GM23338 (cell line): Measurements from ENCODE around the gene SLAIN1. TPM values are rescaled to one million over a fixed set of nuclear protein-coding genes. Genes with fewer than 3 reads are reported as not detected.

Experiments used
- ATAC-seq: fragments of 200-7000 bp; cut with Tn5 transposase; 3 replicates; pipeline ENCODE4 v1.9.1; 2020
- DNase-seq: peaks from one replicate; pipeline ENCODE4 v3.0.0-alpha.2; 2015; ENCODE audit warnings: low spot score
- H2AFZ ChIP-seq: fragments of 200-600 bp; sonication (generic); 2 replicates; pipeline ENCODE4 v1.8.0; 2016; ENCODE audit warnings: antibody characterized with exemption, mild to moderate bottlenecking, moderate library complexity
- H3F3A ChIP-seq: fragments of 200-600 bp; sonication (generic); replicated peaks from 2 replicates; pipeline ENCODE4 v1.8.0; 2017; ENCODE audit warnings: antibody characterized with exemption, mixed run types, low read depth
- H3K27ac ChIP-seq: fragments of 200-600 bp; sonication (generic); 2 replicates; pipeline ENCODE4 v1.6.1; 2016; ENCODE audit warnings: low read depth
- H3K27me3 ChIP-seq: fragments of 200-600 bp; sonication (generic); 2 replicates; pipeline ENCODE4 v1.8.0; 2016; ENCODE audit warnings: mild to moderate bottlenecking, mixed run types, moderate library complexity; ENCODE audit not compliant: insufficient read depth
- H3K36me3 ChIP-seq: fragments of 200-600 bp; sonication (generic); 2 replicates; pipeline ENCODE4 v1.8.0; 2016; ENCODE audit warnings: mild to moderate bottlenecking; ENCODE audit not compliant: insufficient read depth
- H3K4me1 ChIP-seq: fragments of 200-600 bp; sonication (generic); 2 replicates; pipeline ENCODE4 v1.8.0; 2016; ENCODE audit warnings: mild to moderate bottlenecking, moderate library complexity; ENCODE audit not compliant: insufficient read depth
- H3K4me2 ChIP-seq: fragments of 200-600 bp; sonication (generic); 2 replicates; pipeline ENCODE4 v1.7.1; 2017; ENCODE audit warnings: mixed run types
- H3K4me3 ChIP-seq: fragments of 200-600 bp; sonication (generic); 2 replicates; pipeline ENCODE4 v1.6.1; 2016; ENCODE audit warnings: mixed run types
- H3K79me2 ChIP-seq: fragments of 200-600 bp; sonication (generic); replicated peaks from 2 replicates; pipeline ENCODE4 v1.8.0; 2017; ENCODE audit warnings: mild to moderate bottlenecking; ENCODE audit not compliant: insufficient read depth
- H3K9me2 ChIP-seq: fragments of 200-600 bp; sonication (generic); 2 replicates; pipeline ENCODE4 v1.8.0; 2017; ENCODE audit not compliant: insufficient read depth
- H4K20me1 ChIP-seq: fragments of 200-600 bp; sonication (generic); replicated peaks from 2 replicates; pipeline ENCODE4 v1.8.0; 2017; ENCODE audit warnings: mild to moderate bottlenecking; ENCODE audit not compliant: insufficient read depth
- H3K27ac Mint-ChIP-seq: 2 replicates; pipeline ENCODE4 v1.8.0; 2020; ENCODE audit warnings: inconsistent platforms, mild to moderate bottlenecking, moderate library complexity, mixed read lengths
- H3K27me3 Mint-ChIP-seq: 3 replicates; pipeline ENCODE4 v1.8.0; 2022; ENCODE audit warnings: low read depth, mild to moderate bottlenecking, moderate library complexity, mixed read lengths, inconsistent platforms; ENCODE audit not compliant: insufficient read depth, poor library complexity
- H3K36me3 Mint-ChIP-seq: 3 replicates; pipeline ENCODE4 v1.8.0; 2021; ENCODE audit warnings: low read depth, mild to moderate bottlenecking, inconsistent platforms, moderate library complexity, mixed read lengths
- H3K4me1 Mint-ChIP-seq: 3 replicates; pipeline ENCODE4 v1.8.0; 2020; ENCODE audit warnings: mild to moderate bottlenecking, inconsistent platforms, mixed read lengths
- H3K4me3 Mint-ChIP-seq: 3 replicates; pipeline ENCODE4 v1.8.0; 2021; ENCODE audit warnings: moderate library complexity, mild to moderate bottlenecking, inconsistent platforms, mixed read lengths
- H3K9me3 Mint-ChIP-seq: 3 replicates; pipeline ENCODE4 v1.8.0; 2020; ENCODE audit warnings: moderate library complexity, mild to moderate bottlenecking, inconsistent platforms, mixed read lengths
- CREB1 ChIP-seq: fragments of 250-450 bp; sonication (Bioruptor Pico); IDR thresholded peaks from 2 replicates; pipeline ENCODE4 v1.5.0; 2020; ENCODE audit warnings: low read depth, mild to moderate bottlenecking, moderate library complexity
- EZH2 ChIP-seq: fragments of 200-600 bp; sonication (generic); IDR thresholded peaks from one replicate; pipeline ENCODE4 v1.8.0; 2017; ENCODE audit warnings: antibody characterized with exemption, mild to moderate bottlenecking, low read depth; ENCODE audit not compliant: unreplicated experiment
- NANOG ChIP-seq: IDR thresholded peaks from 2 replicates; pipeline ENCODE4 v1.6.1; 2016; ENCODE audit warnings: antibody characterized with exemption, borderline replicate concordance
- POLR2AphosphoS5 ChIP-seq: IDR thresholded peaks from 2 replicates; pipeline ENCODE4 v1.6.1; 2016; ENCODE audit warnings: antibody characterized with exemption, low read depth
- ZNF114 ChIP-seq: fragments of 250-450 bp; sonication (Bioruptor Pico); IDR thresholded peaks from 2 replicates; pipeline ENCODE4 v1.5.0; 2020; ENCODE audit warnings: mild to moderate bottlenecking, moderate library complexity
- ZNF331 ChIP-seq: fragments of 250-450 bp; sonication (Bioruptor Pico); IDR thresholded peaks from 2 replicates; pipeline ENCODE4 v1.5.0; 2020; ENCODE audit warnings: low read depth, mild to moderate bottlenecking, moderate library complexity
- polyA plus RNA-seq: library from polyadenylated mRNA; unstranded; fragments of >200 nt; fragmentation: Nextera tagmentation; extraction: Ambion mirVana; gene quantifications from 2 replicates; pipeline ENCODE4 v1.2.1, GENCODE V29; 2016
- total RNA-seq: library from RNA; depleted of rRNA; stranded (reverse); fragments of >200 nt; shearing (Covaris generic); gene quantifications from 2 replicates; pipeline ENCODE4 v1.2.3, GENCODE V29; 2014
- TF ChIP-seq, protein P1 (sequence below): IDR thresholded peaks from one replicate; pipeline ENCODE4 v1.6.1; 2018; ENCODE audit warnings: antibody characterized with exemption; ENCODE audit not compliant: unreplicated experiment
- TF ChIP-seq, protein P2 (sequence below), 2 experiments: fragments of 200-600 bp in 1 of 2; sonication (generic) in 1 of 2; conservative IDR thresholded peaks; 2 replicates each; pipeline versions ENCODE4 v1.5.1 to v1.6.1; 2016 to 2017; ENCODE audit warnings: antibody characterized with exemption in 2 of 2, low read depth in 2 of 2, mild to moderate bottlenecking in 2 of 2, moderate library complexity in 1 of 2
- TF ChIP-seq, protein P3 (sequence below): fragments of 250-450 bp; sonication (Bioruptor Pico); IDR thresholded peaks from 2 replicates; pipeline ENCODE4 v1.5.0; 2020; ENCODE audit warnings: mild to moderate bottlenecking, moderate library complexity
- TF ChIP-seq, protein P4 (sequence below): IDR thresholded peaks from 2 replicates; pipeline ENCODE4 v1.6.1; 2016; ENCODE audit warnings: antibody characterized with exemption

SLAIN1 gene
- total and polyA plus RNA-seq, 2 experiments from 2014 or later, result 16.3 to 44.2 TPM

DNA sequence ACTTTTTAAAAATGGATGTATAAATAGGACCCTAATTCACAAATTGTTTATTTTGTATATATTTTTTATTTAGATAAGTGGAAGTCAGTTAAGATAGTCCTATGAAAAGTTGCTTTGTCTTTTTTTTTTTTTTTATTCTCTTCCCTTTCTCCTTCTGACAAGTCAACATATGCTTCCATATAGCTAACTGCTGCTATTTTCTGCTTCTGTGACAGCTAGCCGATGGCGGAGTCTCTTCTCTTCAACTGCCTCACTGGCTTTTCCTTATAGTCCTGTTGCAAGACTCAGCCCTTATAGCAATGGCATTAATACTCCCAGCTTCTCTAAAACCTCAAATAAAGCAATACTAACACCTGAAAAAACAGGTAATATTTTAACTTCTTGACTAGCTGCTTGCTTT, 45.3 kb downstream of the SLAIN1 start (continued):
- TF ChIP-seq, protein P1, sequence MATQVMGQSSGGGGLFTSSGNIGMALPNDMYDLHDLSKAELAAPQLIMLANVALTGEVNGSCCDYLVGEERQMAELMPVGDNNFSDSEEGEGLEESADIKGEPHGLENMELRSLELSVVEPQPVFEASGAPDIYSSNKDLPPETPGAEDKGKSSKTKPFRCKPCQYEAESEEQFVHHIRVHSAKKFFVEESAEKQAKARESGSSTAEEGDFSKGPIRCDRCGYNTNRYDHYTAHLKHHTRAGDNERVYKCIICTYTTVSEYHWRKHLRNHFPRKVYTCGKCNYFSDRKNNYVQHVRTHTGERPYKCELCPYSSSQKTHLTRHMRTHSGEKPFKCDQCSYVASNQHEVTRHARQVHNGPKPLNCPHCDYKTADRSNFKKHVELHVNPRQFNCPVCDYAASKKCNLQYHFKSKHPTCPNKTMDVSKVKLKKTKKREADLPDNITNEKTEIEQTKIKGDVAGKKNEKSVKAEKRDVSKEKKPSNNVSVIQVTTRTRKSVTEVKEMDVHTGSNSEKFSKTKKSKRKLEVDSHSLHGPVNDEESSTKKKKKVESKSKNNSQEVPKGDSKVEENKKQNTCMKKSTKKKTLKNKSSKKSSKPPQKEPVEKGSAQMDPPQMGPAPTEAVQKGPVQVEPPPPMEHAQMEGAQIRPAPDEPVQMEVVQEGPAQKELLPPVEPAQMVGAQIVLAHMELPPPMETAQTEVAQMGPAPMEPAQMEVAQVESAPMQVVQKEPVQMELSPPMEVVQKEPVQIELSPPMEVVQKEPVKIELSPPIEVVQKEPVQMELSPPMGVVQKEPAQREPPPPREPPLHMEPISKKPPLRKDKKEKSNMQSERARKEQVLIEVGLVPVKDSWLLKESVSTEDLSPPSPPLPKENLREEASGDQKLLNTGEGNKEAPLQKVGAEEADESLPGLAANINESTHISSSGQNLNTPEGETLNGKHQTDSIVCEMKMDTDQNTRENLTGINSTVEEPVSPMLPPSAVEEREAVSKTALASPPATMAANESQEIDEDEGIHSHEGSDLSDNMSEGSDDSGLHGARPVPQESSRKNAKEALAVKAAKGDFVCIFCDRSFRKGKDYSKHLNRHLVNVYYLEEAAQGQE, result no peak
- TF ChIP-seq, protein P2, sequence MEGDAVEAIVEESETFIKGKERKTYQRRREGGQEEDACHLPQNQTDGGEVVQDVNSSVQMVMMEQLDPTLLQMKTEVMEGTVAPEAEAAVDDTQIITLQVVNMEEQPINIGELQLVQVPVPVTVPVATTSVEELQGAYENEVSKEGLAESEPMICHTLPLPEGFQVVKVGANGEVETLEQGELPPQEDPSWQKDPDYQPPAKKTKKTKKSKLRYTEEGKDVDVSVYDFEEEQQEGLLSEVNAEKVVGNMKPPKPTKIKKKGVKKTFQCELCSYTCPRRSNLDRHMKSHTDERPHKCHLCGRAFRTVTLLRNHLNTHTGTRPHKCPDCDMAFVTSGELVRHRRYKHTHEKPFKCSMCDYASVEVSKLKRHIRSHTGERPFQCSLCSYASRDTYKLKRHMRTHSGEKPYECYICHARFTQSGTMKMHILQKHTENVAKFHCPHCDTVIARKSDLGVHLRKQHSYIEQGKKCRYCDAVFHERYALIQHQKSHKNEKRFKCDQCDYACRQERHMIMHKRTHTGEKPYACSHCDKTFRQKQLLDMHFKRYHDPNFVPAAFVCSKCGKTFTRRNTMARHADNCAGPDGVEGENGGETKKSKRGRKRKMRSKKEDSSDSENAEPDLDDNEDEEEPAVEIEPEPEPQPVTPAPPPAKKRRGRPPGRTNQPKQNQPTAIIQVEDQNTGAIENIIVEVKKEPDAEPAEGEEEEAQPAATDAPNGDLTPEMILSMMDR (conservative IDR thresholded peaks at IDR 0.05; ENCODE audit: low read depth in 2 of 2), result no peak
- TF ChIP-seq ZNF114 (CRISPR knock-in tag) (no peak), NANOG (no peak), CREB1 (CRISPR knock-in tag) (no peak)

DNA sequence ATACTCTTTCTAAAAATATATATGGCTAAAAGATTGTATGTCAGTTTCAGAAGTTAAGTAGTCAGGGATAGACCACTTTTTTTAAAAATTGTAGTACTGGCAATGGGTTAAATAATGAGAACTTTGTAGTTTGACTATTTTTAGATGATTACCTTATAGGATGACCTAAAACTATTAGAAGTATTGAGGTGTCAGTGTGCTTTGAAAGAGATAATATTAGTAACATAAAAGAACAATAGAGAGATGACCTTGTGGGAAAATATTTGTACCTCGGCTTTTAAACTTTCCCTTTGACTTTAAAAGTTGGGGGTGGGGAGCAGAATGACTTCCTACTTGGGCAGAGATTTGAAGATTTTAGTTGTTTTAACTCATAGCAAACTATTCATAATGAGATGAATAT, 48.3 kb downstream of the SLAIN1 start:
- Histone ChIP-seq H2AFZ (no peak overlapping the region), H3K27me3 (no peaks in the 10 kb centered on the region), H3K4me3 (no peak overlapping the region), H3K4me2 (no peak overlapping the region), H3K79me2 (peaks cover 37% of the 10 kb centered on the region), H4K20me1 (peaks cover 4% of the 10 kb centered on the region), H3K9me2 (no peaks in the 10 kb centered on the region), H3K36me3 (peaks cover 12% of the 10 kb centered on the region; the same call in 1 of the 2 replicates), H3F3A (no peaks in the 10 kb centered on the region), H3K4me1 (peaks cover 11% of the 10 kb centered on the region), H3K27ac (no peak overlapping the region)
- Mint-ChIP-seq H3K9me3 (no peaks in the 10 kb centered on the region), H3K4me3 (no peak overlapping the region), H3K27me3 (peaks cover 2% of the 10 kb centered on the region), H3K4me1 (peaks cover 10% of the 10 kb centered on the region; the same call in 2 of the 3 replicates), H3K27ac (no peak overlapping the region), H3K36me3 (peaks cover 35% of the 10 kb centered on the region)
- ATAC-seq, result no peak
- DNase-seq, result no peak
- TF ChIP-seq ZNF331 (no peak), EZH2 (no peak), ZNF114 (CRISPR knock-in tag) (no peak), POLR2AphosphoS5 (no peak)
- TF ChIP-seq, protein P3, sequence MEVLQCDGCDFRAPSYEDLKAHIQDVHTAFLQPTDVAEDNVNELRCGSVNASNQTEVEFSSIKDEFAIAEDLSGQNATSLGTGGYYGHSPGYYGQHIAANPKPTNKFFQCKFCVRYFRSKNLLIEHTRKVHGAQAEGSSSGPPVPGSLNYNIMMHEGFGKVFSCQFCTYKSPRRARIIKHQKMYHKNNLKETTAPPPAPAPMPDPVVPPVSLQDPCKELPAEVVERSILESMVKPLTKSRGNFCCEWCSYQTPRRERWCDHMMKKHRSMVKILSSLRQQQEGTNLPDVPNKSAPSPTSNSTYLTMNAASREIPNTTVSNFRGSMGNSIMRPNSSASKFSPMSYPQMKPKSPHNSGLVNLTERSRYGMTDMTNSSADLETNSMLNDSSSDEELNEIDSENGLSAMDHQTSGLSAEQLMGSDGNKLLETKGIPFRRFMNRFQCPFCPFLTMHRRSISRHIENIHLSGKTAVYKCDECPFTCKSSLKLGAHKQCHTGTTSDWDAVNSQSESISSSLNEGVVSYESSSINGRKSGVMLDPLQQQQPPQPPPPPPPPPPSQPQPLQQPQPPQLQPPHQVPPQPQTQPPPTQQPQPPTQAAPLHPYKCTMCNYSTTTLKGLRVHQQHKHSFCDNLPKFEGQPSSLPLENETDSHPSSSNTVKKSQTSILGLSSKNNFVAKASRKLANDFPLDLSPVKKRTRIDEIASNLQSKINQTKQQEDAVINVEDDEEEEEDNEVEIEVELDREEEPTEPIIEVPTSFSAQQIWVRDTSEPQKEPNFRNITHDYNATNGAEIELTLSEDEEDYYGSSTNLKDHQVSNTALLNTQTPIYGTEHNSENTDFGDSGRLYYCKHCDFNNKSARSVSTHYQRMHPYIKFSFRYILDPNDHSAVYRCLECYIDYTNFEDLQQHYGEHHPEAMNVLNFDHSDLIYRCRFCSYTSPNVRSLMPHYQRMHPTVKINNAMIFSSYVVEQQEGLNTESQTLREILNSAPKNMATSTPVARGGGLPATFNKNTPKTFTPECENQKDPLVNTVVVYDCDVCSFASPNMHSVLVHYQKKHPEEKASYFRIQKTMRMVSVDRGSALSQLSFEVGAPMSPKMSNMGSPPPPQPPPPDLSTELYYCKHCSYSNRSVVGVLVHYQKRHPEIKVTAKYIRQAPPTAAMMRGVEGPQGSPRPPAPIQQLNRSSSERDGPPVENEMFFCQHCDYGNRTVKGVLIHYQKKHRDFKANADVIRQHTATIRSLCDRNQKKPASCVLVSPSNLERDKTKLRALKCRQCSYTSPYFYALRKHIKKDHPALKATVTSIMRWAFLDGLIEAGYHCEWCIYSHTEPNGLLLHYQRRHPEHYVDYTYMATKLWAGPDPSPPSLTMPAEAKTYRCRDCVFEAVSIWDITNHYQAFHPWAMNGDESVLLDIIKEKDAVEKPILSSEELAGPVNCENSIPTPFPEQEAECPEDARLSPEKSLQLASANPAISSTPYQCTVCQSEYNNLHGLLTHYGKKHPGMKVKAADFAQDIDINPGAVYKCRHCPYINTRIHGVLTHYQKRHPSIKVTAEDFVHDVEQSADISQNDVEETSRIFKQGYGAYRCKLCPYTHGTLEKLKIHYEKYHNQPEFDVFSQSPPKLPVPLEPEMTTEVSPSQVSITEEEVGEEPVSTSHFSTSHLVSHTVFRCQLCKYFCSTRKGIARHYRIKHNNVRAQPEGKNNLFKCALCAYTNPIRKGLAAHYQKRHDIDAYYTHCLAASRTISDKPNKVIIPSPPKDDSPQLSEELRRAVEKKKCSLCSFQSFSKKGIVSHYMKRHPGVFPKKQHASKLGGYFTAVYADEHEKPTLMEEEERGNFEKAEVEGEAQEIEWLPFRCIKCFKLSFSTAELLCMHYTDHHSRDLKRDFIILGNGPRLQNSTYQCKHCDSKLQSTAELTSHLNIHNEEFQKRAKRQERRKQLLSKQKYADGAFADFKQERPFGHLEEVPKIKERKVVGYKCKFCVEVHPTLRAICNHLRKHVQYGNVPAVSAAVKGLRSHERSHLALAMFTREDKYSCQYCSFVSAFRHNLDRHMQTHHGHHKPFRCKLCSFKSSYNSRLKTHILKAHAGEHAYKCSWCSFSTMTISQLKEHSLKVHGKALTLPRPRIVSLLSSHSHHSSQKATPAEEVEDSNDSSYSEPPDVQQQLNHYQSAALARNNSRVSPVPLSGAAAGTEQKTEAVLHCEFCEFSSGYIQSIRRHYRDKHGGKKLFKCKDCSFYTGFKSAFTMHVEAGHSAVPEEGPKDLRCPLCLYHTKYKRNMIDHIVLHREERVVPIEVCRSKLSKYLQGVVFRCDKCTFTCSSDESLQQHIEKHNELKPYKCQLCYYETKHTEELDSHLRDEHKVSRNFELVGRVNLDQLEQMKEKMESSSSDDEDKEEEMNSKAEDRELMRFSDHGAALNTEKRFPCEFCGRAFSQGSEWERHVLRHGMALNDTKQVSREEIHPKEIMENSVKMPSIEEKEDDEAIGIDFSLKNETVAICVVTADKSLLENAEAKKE (CRISPR knock-in tag), result no peak
- TF ChIP-seq, protein P4, sequence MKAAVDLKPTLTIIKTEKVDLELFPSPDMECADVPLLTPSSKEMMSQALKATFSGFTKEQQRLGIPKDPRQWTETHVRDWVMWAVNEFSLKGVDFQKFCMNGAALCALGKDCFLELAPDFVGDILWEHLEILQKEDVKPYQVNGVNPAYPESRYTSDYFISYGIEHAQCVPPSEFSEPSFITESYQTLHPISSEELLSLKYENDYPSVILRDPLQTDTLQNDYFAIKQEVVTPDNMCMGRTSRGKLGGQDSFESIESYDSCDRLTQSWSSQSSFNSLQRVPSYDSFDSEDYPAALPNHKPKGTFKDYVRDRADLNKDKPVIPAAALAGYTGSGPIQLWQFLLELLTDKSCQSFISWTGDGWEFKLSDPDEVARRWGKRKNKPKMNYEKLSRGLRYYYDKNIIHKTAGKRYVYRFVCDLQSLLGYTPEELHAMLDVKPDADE, result no peak
- TF ChIP-seq, protein P2 (conservative IDR thresholded peaks at IDR 0.05; ENCODE audit: low read depth in 2 of 2), result no peak
